SU-DHL-6 (cell line): ENCODE data around the gene NIPSNAP3A.

ENCODE experiments used
- CTCF ChIP-seq: fragments of 200-600 bp; sonication (generic); IDR thresholded peaks from one replicate; pipeline ENCODE4 v1.5.1; 2017; ENCODE audit warnings: antibody characterized with exemption, mild to moderate bottlenecking, low read length, moderate library complexity; ENCODE audit not compliant: insufficient read depth, poor library complexity, severe bottlenecking
- EZH2phosphoT487 ChIP-seq: fragments of 200-600 bp; sonication (generic), shearing (Covaris generic); conservative IDR thresholded peaks from 2 replicates; pipeline ENCODE4 v1.6.1; 2018; ENCODE audit warnings: mild to moderate bottlenecking, antibody characterized with exemption, low read length, moderate library complexity, mixed read lengths

- TF ChIP-seq CTCF (no peak), EZH2phosphoT487 (no peak)
These were observed 685 bp upstream of the NIPSNAP3A start for GRCh38 chr9:104746798-104747197.
